Thymus (tissue), 11 donors: Measurements from ENCODE around the gene FGFBP1. TPM values are rescaled to one million over a fixed set of nuclear protein-coding genes. Genes with fewer than 3 reads are reported as not detected.
"Not testable (repeated sequence)": the region's sequence is repeated elsewhere in the genome, so short reads cannot be mapped to it uniquely, and the experiment has no call there.

ENCODE experiments used
- DNase-seq, 9 donors: peaks; one replicate each; pipeline ENCODE4 v3.0.0-alpha.2; 2013; ENCODE audit warnings: low spot score in 9 of 9, low read depth in 6 of 9, missing footprints in 1 of 9
- H3K27ac ChIP-seq, 2 donors: one replicate each; pipeline ENCODE4 v1.5.1; 2013; ENCODE audit warnings: control low read depth in 1 of 2, low read depth in 1 of 2, low read length in 1 of 2, mild to moderate bottlenecking in 1 of 2, moderate library complexity in 1 of 2
- H3K27me3 ChIP-seq, 2 donors: one replicate each; pipeline ENCODE4 v1.5.1; 2013; ENCODE audit warnings: low read length in 1 of 2; ENCODE audit not compliant: control insufficient read depth in 2 of 2, insufficient read depth in 1 of 2
- H3K36me3 ChIP-seq, 2 donors: one replicate each; pipeline ENCODE4 v1.5.1; 2013; ENCODE audit warnings: low read length in 1 of 2, mild to moderate bottlenecking in 1 of 2, moderate library complexity in 1 of 2; ENCODE audit not compliant: control insufficient read depth in 2 of 2, insufficient read depth in 2 of 2
- H3K4me1 ChIP-seq, 2 donors: one replicate each; pipeline ENCODE4 v1.5.1; 2013; ENCODE audit warnings: low read length in 2 of 2; ENCODE audit not compliant: control insufficient read depth in 2 of 2, insufficient read depth in 2 of 2
- H3K4me3 ChIP-seq, 2 donors: one replicate each; pipeline ENCODE4 v1.5.1; 2013; ENCODE audit warnings: low read length in 2 of 2, control low read depth in 1 of 2, mild to moderate bottlenecking in 1 of 2
- H3K9me3 ChIP-seq, 2 donors: one replicate each; pipeline ENCODE4 v1.5.1; 2013; ENCODE audit warnings: low read length in 1 of 2, mild to moderate bottlenecking in 1 of 2; ENCODE audit not compliant: control insufficient read depth in 2 of 2, insufficient read depth in 1 of 2
- WGBS: extraction: QIAGEN DNeasy Blood & Tissue Kit; methylation state at CpG from one replicate; pipeline ENCODE4 v1.1.7; 2013; 5-methylcytosine and 5-hydroxymethylcytosine counted together
- polyA plus RNA-seq: library from polyadenylated mRNA; stranded (reverse); fragments of 200-250 nt; gene quantifications from one replicate; pipeline ENCODE4 v1.2.3, GENCODE V29; 2013
- total RNA-seq: library from RNA; stranded (reverse); fragments of 120-200 nt; gene quantifications from one replicate; pipeline ENCODE4 v1.2.4, GENCODE V29; 2013
- donor health status: healthy.

The FGFBP1 gene
- total and polyA plus RNA-seq, 2 donors: 0.52 to 0.57 TPM

GRCh38 chr4:15918484-15919129 lies 19.9 kb downstream of the FGFBP1 start:
- 88% methylated on average over 4 of the region's 4 CpGs for WGBS
- DNase-seq: no peak

GRCh38 chr4:15917297-15917696 lies 21.2 kb downstream of the FGFBP1 start:
- H3K9me3 ChIP-seq: no peaks in the 10 kb centered on the region
- DNase-seq: no peak
- 95% methylated on average over 2 of the region's 2 CpGs for WGBS
- no peaks in the 10 kb centered on the region for H3K36me3 ChIP-seq
- no peak overlapping the region for H3K4me3 ChIP-seq
- H3K4me1 ChIP-seq: no peaks in the 10 kb centered on the region
- H3K27ac ChIP-seq: no peak overlapping the region
- peaks cover 0 to 2% of the 10 kb centered on the region in 2 donors for H3K27me3 ChIP-seq

More at GRCh38 chr4:15918484-15919129, 19.9 kb downstream of the FGFBP1 start:
- no peak overlapping the region for H3K27ac ChIP-seq
- no peaks in the 10 kb centered on the region for H3K4me1 ChIP-seq
- H3K27me3 ChIP-seq: peaks cover 0 to 2% of the 10 kb centered on the region in 2 donors
- no peaks in the 10 kb centered on the region for H3K9me3 ChIP-seq
- H3K4me3 ChIP-seq: no peak overlapping the region
- no peaks in the 10 kb centered on the region for H3K36me3 ChIP-seq

GRCh38 chr4:15916358-15916757 lies 22.2 kb downstream of the FGFBP1 start:
- not testable (repeated sequence) for H3K9me3 ChIP-seq, H3K36me3 ChIP-seq, DNase-seq, H3K4me3 ChIP-seq, H3K27ac ChIP-seq, H3K27me3 ChIP-seq, H3K4me1 ChIP-seq
- 95% methylated on average over 9 of the region's 9 CpGs for WGBS

GRCh38 chr4:15914736-15915135 lies 23.8 kb downstream of the FGFBP1 start:
- WGBS: 96% methylated on average over 2 of the region's 2 CpGs
- H3K27me3 ChIP-seq: no peaks in the 10 kb centered on the region
- H3K36me3 ChIP-seq: no peaks in the 10 kb centered on the region
- DNase-seq: no peak
- no peaks in the 10 kb centered on the region for H3K4me1 ChIP-seq
- no peak overlapping the region for H3K4me3 ChIP-seq
- no peaks in the 10 kb centered on the region for H3K9me3 ChIP-seq
- no peak overlapping the region for H3K27ac ChIP-seq

GRCh38 chr4:15914291-15914690 lies 24.2 kb downstream of the FGFBP1 start:
- no peak for DNase-seq
- H3K4me1 ChIP-seq: no peaks in the 10 kb centered on the region
- no peaks in the 10 kb centered on the region for H3K36me3 ChIP-seq
- H3K27me3 ChIP-seq: no peaks in the 10 kb centered on the region
- 97% methylated on average over 4 of the region's 4 CpGs for WGBS
- H3K9me3 ChIP-seq: no peaks in the 10 kb centered on the region
- no peak overlapping the region for H3K4me3 ChIP-seq
- H3K27ac ChIP-seq: no peak overlapping the region

GRCh38 chr4:15913631-15913970 lies 24.9 kb downstream of the FGFBP1 start:
- DNase-seq: no peak
- no peaks in the 10 kb centered on the region for H3K4me1 ChIP-seq
- WGBS: 88% methylated on average over 2 of the region's 2 CpGs
- no peaks in the 10 kb centered on the region for H3K27me3 ChIP-seq
- H3K36me3 ChIP-seq: no peaks in the 10 kb centered on the region
- no peaks in the 10 kb centered on the region for H3K9me3 ChIP-seq
- H3K4me3 ChIP-seq: no peak overlapping the region
- H3K27ac ChIP-seq: no peak overlapping the region

- no peak overlapping the region for H3K27ac ChIP-seq
- 93% methylated on average over 8 of the region's 8 CpGs for WGBS
- no peak for DNase-seq
- H3K4me1 ChIP-seq: no peaks in the 10 kb centered on the region
- H3K4me3 ChIP-seq: no peak overlapping the region
- H3K27me3 ChIP-seq: no peaks in the 10 kb centered on the region
- no peaks in the 10 kb centered on the region for H3K9me3 ChIP-seq
- H3K36me3 ChIP-seq: no peaks in the 10 kb centered on the region
These were observed 25.4 kb downstream of the FGFBP1 start for GRCh38 chr4:15912961-15913630.

- no peaks in the 10 kb centered on the region for H3K27me3 ChIP-seq
- H3K27ac ChIP-seq: no peak overlapping the region
- H3K9me3 ChIP-seq: no peaks in the 10 kb centered on the region
- no peak overlapping the region for H3K4me3 ChIP-seq
- H3K4me1 ChIP-seq: no peaks in the 10 kb centered on the region
- no peak for DNase-seq
- WGBS: 88% methylated on average over 7 of the region's 7 CpGs
- no peaks in the 10 kb centered on the region for H3K36me3 ChIP-seq
These were observed 26.3 kb downstream of the FGFBP1 start for GRCh38 chr4:15912236-15912635.

GRCh38 chr4:15910155-15910940 lies 28.2 kb downstream of the FGFBP1 start:
- no peak overlapping the region for H3K27ac ChIP-seq

More at GRCh38 chr4:15910155-15910940, 28.2 kb downstream of the FGFBP1 start:
- H3K27me3 ChIP-seq: no peaks in the 10 kb centered on the region
- no peaks in the 10 kb centered on the region for H3K4me1 ChIP-seq
- no peak for DNase-seq
- H3K4me3 ChIP-seq: no peak overlapping the region
- H3K9me3 ChIP-seq: no peaks in the 10 kb centered on the region
- 96% methylated on average over 6 of the region's 6 CpGs for WGBS
- no peaks in the 10 kb centered on the region for H3K36me3 ChIP-seq
